ENCODE measurements around the gene DOCK2. TPM values are rescaled to one million over a fixed set of nuclear protein-coding genes. Genes with fewer than 3 reads are reported as not detected.
"Not testable (repeated sequence)": the region's sequence is repeated elsewhere in the genome, so short reads cannot be mapped to it uniquely, and the experiment has no call there.

DOCK2 gene
- total RNA-seq, 1 donor from 2014 or later = 2.2 TPM

DNA sequence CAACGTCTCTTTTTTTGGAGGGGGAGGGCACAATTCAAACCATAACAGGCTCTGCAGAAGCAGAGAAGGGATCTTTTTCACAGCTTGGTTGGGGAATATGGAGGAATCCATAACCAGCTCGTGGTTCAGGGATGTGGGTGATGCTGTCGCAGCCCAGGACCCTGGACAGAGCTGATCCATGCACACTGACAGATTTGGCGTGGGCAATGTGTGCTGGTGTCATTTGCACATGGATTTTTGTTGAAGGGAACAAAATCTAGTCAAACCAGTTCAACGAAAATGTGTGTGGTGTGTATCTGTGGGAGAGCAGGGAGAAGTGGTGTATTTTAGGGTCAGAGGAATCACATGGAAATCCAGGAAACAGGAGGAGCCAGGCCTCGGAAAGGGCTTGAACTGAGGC, 4.2 kb downstream of the DOCK2 start:
- peak; percentile 33 for ATAC-seq

DNA sequence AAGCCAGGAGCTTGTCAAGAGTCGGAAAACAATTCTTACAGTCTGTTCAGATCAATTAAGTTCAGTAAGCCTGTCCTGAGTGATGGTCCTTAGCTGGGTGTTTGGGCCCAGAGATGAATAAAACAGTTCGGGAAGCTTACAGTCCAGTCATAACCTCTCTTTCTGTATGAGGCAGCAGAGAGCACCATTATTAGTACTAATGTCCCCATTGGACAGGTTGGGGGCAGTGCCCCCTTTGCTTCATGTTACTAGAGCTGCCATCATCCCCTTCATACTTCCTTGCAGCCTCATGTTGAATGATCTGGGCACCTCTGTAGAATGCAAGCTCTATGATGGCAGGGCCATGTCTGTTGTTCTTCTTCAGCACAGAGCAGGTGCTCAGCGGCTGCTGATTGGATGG, 9.8 kb downstream of the DOCK2 start:
- no peak for ATAC-seq

DNA sequence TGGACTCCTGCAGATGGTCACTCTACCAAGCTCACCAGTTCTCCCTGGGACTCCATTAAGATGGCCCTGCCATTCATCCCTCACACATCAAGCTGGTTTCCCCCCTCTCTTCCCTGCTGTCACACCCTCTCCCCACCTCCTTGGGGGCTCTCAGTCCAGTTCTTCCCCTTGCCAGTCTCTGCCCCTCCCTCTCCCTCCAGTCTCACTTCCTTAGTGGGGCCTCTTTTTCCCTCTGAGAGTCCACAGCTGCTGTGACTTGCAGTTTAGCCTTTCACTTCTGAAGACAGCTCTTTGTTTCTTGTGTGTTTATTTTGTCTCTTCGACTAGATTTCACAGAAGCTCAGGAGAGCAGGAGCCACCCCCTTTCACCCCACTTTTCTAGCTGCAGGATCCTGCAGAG, 10.5 kb downstream of the DOCK2 start:
- no peak for ATAC-seq

DNA sequence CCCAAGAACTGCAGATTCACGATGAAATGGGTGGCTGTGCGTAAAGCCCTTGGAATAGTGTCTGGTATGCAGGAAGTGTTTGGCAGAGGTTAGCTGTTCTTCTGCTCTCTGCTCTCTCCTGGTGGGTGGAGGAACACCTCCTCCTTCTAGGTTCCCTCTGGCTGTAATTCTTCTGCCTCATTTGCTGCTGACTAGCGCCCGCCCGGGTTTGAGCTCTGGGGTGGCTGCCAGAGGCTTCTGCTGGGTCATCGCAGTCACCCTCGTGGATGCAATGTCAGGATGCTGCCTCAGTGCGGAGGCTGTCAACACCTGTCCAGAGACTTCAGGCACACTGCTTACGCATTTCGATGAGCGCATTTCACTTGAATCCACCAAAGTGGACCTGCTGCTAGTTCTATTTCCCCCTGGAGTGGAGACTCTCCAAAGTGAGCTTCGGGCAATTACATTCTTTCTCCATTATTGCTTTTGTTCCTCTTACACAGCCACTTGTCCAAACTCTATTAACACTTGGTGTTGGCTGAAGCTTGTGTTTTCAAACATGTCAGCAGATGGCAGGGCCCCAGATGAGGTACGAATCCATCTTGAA, 11.7 kb downstream of the DOCK2 start:
- no peak for ATAC-seq

DNA sequence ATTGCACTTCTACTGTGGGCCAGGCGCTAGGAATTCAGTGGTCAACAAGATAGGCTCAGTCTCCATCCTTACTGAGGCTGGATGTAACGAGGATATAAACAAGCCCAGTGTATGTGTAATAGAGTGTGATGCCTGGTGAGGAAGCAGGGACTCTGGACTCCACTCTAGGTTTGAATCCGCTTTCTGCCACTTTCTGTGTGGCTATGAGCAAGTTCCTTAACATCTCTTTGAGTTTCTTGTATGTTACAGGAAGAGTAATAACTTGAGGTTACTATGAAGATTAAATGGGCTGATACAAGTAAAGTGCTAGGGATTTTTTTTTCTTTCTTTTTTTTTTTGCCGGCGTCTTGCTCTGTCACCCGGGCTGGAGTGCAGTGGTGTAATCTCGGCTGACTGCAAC, 12.4 kb downstream of the DOCK2 start:
- ATAC-seq = no peak

DNA sequence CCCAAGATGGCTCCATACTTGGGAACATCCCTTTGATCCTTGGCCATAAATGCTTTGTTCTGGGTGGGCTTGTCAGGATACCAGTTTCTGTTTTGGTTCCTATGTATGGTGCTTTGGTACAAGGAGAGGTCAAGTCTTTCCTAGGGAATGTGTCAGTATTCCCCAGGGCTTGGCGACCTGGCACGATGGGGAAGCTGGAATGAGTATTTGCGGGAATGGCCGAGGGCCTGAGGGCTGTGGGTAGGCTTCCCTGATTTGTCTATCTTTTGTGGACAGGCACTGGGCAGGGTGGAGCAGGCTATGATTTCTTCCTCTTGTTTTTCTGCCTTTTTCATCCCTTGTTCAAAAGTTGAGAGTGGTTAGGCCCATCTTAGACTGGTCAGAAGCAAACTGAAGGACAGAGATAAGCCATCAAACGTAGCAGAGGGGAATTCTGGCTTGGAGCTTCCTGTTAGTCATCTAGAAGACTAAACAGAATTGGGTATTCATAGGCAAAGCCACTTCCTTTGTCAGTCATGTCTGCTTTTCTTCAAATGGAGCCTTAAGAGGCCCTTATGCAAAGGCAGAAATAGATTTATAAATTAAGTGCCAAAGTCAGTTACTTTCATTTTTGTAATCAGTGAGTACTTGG, 13.7 kb downstream of the DOCK2 start:
- no peak for ATAC-seq

DNA sequence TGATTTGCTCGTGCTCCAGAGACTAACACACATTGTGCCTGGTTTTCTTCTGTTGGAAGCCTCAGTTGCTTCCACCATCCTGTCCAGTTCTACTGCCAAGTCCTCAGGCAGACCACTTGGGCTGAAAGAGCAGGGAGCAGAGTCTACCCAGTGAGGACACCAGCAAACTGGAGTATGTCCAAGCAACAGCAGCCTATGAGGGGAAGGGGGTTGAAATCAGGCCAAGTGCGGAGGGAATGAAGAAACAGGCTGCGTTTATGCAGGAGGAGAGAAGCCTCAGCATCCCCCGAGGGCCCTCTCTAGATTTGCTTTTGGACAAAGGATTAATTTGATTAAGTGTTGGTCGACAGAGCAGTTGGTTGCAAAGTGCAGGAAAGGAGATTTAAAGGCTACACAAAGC, 14.5 kb downstream of the DOCK2 start:
- no peak for ATAC-seq

DNA sequence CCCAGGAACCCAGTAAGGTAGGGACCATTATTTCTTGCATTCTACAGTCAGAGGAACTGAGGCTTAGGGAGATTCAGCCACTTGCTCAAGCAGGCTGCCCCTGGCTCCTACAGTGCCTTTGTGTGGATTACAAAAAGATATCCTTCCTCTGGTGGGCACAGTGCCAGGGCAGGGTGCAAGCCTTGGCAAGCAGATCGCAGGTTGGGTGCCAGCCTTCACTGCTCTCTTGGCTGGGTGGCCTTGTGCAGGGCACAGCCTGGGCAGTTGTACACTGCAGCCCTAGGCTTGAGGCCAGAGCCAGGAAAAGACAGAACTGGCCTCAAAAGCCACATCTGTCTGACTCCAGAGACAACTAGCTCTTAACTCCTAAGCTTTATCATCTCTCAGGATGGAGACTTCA, 15.0 kb downstream of the DOCK2 start:
- no peak for ATAC-seq

DNA sequence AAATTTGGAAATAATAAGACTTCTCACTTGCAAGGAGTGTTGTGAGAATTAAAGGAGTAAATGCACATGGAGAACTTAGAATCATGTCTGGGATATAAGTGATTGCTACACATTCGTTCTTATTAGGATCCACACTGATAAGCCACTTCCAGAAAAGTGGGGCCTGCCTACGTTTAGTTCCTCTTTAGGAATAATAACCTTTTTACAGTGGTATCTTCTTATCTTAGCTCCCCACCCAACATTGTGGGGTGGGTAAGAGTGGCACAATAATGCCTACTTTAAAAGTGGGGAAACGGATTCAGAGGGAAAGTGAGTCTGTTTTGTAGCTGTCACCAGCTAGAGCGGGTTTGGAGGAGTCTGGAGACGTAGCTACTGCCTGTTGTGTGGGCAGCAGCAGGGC, 16.0 kb downstream of the DOCK2 start:
- ATAC-seq = no peak

DNA sequence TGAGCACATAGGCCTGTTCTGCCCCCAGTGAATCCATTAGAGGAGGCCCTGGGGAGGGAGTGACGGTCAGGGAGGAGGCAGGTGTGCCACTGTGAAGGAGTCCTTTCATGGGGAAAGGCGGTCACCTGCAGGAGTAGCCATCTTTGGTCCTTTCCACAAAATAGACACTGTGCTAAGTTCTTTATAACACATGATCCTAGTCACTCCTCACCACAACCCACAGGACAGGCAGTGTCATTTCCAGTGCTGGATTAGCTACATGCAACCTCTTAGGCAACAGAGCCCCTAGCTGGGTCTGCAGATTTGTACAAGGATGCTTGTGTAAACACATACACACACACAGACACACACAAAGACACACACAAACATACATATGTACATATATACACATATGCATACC, 18.3 kb downstream of the DOCK2 start:
- no peak for ATAC-seq

DNA sequence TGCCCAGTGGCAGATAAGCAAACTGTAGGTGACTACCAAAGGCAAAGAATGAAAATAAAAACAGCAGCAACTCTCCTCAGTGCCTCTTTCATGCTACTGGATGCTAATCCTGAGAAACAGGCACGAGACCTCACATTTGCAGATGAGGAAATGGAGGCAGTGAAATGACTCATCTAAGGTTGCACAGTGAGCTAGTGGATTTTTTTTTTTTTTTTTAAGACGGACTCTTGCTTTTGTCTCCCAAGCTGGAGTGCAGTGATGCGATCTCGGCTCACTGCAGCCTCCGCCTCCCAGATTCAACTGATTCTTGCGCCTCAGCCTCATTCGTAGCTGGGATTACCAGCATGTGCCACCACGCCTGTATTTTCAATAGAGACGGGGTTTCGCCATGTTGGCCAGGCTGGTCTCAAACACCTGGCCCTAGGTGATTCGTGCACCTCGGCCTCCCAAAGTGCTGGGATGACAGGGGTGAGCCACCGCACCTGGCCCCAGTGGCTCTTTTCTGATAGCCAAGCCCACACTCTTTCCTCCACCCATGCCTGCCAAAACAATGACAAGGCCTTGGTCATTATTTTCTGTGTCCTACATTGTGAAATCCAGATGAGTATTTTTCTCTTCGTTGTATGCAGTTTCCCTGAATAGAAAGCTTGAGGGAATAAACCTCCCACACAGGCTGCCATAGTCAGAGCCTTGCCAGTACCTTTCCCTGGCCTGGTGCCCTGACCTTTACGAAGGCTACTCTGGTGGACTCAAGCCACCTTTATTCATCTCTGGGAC, 19.2 kb downstream of the DOCK2 start:
- no peak for ATAC-seq

DNA sequence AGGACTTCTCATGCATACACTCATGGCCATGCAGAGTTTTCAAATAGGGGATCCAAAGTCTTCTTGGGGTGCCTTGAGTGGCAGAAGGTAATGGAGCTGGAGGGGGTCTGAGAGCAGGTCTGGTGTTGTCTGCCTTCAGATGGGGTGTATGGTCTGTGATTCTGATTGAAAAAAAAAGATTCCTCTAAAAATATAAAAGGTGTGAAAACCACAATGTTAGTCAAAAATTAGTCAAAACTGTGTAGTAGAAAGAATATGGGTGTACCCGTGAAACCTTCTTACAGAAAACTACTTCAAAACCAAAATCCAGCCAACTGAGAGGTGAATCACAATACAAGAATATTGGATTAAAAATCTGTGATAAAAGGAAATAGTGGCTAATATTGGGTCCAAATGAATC, 20.1 kb downstream of the DOCK2 start:
- no peak for ATAC-seq

DNA sequence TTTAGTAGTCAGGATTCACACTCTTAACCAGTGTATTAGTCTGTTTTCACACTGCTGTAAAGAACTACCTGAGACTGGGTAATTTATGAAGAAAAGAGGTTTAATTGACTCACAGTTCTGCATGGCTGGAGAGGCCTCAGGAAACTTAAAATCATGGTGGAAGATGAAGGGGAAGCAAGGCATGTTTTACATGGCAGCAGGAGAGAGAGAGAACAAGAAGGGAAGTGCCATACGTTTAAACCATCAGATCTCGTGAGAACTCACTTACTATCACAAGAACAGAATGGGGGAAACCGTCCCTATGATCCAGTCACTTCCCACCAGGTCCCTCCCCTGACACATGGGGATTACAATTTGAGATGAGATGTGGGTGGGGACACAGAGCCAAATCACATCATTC, 25.4 kb downstream of the DOCK2 start:
- not testable (repeated sequence) for ATAC-seq

DNA sequence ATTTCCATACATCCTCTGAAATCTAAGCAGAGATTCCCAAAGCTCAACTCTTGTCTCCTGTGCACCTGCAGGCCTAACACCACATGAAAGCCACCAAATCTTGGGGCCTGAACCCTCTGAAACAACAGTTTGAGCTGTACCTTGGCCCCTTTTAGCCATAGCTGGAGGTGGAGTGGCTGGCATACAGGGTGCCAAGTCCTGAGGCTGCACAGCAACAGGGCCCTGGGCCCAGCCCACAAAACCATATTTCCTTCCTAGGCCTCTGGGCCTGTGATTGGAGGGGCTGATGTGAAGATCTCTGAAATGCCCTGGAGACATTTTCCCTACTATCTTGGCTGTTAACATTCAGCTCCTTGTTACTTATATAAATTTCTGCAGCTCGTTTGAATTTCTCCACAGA, 26.5 kb downstream of the DOCK2 start:
- no peak for ATAC-seq

DNA sequence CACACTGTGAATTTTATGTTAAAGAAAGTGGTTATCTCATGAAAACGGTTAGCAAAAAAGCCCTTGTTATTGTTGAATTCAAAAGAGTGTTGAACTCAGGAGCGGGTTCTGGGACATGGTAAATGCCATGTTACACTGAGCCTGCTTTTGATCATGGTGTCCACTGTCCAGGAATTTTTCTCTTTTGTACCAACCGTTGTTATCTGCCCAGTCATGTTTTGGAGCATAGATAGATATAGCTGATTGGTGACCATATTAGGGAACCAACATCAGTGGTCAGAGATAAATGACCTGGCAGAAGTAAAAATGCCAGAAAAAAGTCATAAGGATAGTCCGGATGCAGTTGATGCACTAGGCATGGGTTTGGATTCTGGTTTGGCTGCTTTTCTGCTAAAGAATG, 29.3 kb downstream of the DOCK2 start:
- ATAC-seq = no peak

DNA sequence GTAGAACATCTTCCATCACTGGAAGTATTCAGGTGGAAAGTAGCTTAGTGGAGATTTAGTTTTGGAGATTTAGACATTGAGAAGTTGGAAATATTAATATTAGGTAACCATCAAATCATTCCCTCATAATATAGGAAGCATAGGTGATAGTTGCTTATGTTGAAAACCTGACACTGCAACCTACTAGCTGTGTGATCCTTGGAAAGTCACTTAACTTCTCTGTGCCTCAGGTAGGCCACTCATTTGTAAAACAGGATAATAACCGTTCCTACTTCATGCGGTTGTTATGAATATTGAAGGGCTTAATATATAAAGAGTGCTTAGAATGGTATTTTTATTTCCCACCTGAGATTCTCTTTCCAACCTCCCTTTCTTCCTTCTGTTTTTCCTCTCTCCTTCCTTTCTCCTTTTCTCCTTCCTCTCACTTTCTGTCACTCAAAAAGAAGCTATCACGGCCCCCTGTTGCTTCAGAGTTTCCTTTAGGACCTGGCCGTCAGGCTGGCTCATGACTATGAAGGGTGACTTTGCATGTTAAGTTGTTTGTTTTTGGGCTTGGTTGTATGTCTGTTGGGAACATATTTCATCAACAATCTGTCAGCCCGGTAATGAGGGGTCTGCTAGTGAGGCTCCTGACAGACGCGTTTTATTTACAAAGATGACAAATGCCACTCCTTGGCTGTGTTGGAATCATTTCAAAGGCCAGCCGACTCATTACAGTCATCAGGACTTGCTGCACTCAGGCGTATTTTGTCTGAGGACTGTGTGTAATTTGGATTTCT, 31.0 kb downstream of the DOCK2 start:
- ATAC-seq = no peak

DNA sequence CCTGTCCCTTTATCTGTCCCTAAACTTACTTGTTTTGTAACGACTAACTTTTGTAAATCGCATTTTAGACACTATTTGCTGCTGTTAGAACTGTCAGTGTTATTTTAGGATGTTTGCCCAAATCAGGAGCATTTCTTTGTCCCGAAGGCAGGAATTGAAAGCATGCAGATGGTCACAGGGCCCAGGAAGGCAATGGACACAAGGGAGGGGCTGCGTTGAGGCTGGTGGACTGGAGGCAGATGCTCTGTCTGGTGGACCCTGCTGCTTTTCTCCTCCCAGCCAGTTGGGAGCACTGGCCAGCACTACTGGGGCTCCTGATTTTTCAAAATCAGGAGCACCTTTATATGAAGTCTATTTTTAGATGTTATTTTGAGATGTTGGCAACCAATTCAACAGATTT, 31.7 kb downstream of the DOCK2 start:
- no peak for ATAC-seq

DNA sequence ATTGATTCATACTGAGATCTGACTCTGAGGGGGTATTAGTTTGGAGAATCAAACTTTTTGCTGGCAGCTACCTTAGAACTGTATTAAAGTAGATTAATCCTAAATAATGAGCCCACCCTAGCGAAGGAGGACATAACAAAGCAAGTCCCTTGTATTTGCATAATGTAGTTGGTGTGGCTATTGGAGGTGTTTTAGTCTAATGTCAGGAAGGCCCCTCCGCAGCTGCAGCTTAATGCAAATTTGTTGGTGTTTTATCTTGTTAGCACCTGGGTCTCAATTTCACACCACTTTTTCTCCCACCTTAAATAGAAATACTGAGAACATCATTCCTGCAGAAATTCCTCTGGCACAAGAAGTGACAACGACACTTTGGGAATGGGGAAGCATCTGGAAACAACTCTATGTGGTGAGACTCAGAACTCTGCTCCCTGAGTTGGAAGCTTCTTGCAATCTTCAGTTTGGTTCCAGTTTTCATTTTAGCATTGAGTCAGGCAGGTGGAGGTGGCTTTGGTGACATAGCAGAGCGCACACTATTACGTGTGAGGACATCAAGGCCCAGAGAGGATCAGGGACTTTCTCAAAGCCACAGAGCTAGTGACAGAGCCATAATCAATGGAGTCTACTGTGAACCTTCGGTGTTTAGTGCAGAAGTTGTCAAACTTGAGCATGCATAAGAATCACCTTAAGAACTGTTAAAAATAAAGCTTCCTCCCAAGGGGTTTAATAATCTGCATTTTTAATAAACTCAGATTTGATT, 33.9 kb downstream of the DOCK2 start:
- no peak for ATAC-seq

DNA sequence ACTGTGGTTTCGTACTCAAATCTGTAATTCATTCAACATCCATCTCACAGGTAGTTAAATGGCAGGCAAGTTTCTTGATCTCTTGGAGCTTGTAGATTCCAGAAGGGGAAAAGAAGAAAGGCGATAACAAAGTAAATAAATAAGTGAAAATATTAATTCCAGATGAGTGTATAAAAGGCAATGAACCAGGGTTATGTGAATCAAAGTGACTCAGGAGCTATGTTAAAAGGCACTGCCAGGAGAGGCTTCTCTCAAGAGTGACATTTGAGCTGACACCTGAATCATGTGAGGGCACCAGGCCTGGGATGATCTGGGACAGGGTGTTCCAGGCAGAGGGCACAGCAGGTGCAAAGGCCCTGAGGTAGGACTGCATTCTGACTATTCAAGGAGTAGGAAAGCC, 45.0 kb downstream of the DOCK2 start:
- ATAC-seq = no peak

DNA sequence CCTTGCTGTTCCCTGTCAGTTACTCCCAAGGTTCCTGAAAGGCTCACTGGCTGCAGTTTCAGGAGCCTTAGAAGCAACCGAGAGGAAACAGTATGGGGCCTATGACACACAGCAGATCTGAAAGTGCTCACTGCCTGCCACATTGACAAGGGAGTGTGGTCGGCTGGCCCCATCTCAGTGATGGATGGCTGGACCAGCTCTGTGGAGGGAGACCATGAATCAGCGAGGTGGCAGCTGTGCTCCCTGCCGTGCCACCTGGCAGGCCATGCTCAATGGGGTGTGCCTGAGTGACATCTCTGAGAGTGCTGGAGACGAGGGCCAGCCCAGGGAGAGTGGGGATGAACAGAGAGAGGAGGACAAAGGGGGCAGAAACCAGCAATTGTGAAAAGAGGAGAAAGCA, 49.1 kb downstream of the DOCK2 start:
- no peak for ATAC-seq

DNA sequence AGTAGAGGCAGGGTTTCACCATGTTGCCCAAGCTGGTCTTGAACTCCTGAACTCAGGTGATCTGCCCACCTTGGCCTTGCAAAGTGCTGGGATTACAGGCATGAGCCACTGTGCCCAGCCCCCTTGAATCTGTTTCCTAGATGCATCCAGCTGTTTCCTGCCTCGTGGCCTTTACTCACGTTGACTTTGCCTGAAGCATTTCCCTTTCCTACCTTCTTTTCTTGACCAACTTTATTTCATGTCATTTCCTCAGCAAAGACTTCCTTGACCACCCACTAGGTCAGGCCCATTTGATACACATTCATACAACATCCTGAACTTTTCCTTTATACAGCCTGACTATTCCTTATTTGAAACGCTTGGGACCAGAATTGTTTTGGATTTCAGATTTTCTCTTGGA, 51.0 kb downstream of the DOCK2 start:
- no peak for ATAC-seq

DNA sequence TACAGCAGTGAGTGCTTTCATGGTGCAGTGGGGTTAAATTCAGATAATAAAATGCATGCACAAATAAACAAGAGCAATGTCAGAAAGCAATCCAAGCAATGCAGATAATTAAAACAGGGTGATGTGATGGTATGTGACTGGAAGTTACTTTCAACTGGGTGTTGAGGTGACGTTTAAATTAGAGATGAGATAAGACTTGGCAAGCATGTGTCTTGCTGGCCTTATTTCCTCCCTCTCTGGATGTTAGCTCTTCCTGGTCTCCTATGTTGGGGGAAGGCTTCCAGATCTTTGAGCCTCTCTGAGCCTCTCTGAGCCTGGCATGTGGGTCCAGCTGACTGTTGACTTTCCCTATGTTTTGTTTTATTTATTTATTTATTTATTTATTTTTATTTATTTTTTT, 54.4 kb downstream of the DOCK2 start:
- no peak for ATAC-seq
